MCF 10A (cell line): ENCODE data around the gene ADGRA3. TPM values are rescaled to one million over a fixed set of nuclear protein-coding genes. Genes with fewer than 3 reads are reported as not detected.

Experiments used
- Bru-seq: library from RNA; stranded (reverse); fragments of 400-500 nt; gene quantifications from one replicate; lab custom pipeline; 2021; lab: Mats Ljungman, UMichigan
- BruChase-seq, 2 experiments: library from RNA; stranded (reverse); fragments of 400-500 nt; gene quantifications; one replicate each; lab custom pipeline; 2021; lab: Mats Ljungman, UMichigan
- BruUV-seq: library from RNA; stranded (reverse); fragments of 400-500 nt; replicated peaks from 2 replicates; lab custom pipeline; 2021; lab: Mats Ljungman, UMichigan
- CTCF ChIA-PET: fragments of 300-600 bp; sonication (Branson Sonifier 250); formaldehyde crosslinking; extraction: SDS; loops from one replicate; lab custom pipeline; 2021; ENCODE audit warnings: antibody characterized with exemption, inconsistent platforms; lab: Yijun Ruan, JAX
- POLR2A ChIA-PET: fragments of 300-600, 350-650 bp; sonication (Branson Sonifier 250); formaldehyde crosslinking; extraction: SDS; loops from one replicate; lab custom pipeline; 2020; ENCODE audit warnings: antibody characterized with exemption, inconsistent platforms; lab: Yijun Ruan, JAX
- DNase-seq: peaks from one replicate; pipeline ENCODE4 v3.0.0-alpha.2; 2018; ENCODE audit not compliant: unreplicated experiment
- H3K27ac Mint-ChIP-seq: one replicate; pipeline ENCODE4 v1.8.0; 2022; ENCODE audit warnings: mild to moderate bottlenecking, low read depth, mixed read lengths; ENCODE audit not compliant: unreplicated experiment
- H3K27me3 Mint-ChIP-seq: one replicate; pipeline ENCODE4 v1.8.0; 2022; ENCODE audit warnings: mixed read lengths; ENCODE audit not compliant: insufficient read depth, unreplicated experiment
- H3K36me3 Mint-ChIP-seq: one replicate; pipeline ENCODE4 v1.8.0; 2022; ENCODE audit warnings: mild to moderate bottlenecking, moderate library complexity, mixed read lengths; ENCODE audit not compliant: insufficient read depth, unreplicated experiment
- H3K4me1 Mint-ChIP-seq: one replicate; pipeline ENCODE4 v1.8.0; 2022; ENCODE audit warnings: mixed read lengths; ENCODE audit not compliant: insufficient read depth, unreplicated experiment
- H3K4me3 Mint-ChIP-seq: one replicate; pipeline ENCODE4 v1.8.0; 2022; ENCODE audit warnings: mild to moderate bottlenecking, moderate library complexity, mixed read lengths; ENCODE audit not compliant: unreplicated experiment
- H3K9me3 Mint-ChIP-seq: one replicate; pipeline ENCODE4 v1.8.0; 2022; ENCODE audit warnings: mixed read lengths; ENCODE audit not compliant: unreplicated experiment
- intact Hi-C: fragments of 100-400 bp; cut with micrococcal nuclease; formaldehyde crosslinking; loops from 2 replicates; pipeline ENCODE4 v1.14.1; 2022
- long read RNA-seq: library from polyadenylated mRNA; stranded (forward); transcript quantifications from one replicate; pipeline ENCODE4 v2.0.0, GENCODE V29; 2022
- total RNA-seq: library from RNA; stranded (reverse); gene quantifications from 2 replicates; pipeline ENCODE4 v1.2.3, GENCODE V29; 2022
- TF ChIP-seq, protein P1 (sequence below): fragments of 200-600 bp; IDR thresholded peaks from one replicate; pipeline ENCODE4 v1.8.0; 2022; ENCODE audit warnings: antibody characterized with exemption, mild to moderate bottlenecking; ENCODE audit not compliant: unreplicated experiment

The ADGRA3 gene, protein sequence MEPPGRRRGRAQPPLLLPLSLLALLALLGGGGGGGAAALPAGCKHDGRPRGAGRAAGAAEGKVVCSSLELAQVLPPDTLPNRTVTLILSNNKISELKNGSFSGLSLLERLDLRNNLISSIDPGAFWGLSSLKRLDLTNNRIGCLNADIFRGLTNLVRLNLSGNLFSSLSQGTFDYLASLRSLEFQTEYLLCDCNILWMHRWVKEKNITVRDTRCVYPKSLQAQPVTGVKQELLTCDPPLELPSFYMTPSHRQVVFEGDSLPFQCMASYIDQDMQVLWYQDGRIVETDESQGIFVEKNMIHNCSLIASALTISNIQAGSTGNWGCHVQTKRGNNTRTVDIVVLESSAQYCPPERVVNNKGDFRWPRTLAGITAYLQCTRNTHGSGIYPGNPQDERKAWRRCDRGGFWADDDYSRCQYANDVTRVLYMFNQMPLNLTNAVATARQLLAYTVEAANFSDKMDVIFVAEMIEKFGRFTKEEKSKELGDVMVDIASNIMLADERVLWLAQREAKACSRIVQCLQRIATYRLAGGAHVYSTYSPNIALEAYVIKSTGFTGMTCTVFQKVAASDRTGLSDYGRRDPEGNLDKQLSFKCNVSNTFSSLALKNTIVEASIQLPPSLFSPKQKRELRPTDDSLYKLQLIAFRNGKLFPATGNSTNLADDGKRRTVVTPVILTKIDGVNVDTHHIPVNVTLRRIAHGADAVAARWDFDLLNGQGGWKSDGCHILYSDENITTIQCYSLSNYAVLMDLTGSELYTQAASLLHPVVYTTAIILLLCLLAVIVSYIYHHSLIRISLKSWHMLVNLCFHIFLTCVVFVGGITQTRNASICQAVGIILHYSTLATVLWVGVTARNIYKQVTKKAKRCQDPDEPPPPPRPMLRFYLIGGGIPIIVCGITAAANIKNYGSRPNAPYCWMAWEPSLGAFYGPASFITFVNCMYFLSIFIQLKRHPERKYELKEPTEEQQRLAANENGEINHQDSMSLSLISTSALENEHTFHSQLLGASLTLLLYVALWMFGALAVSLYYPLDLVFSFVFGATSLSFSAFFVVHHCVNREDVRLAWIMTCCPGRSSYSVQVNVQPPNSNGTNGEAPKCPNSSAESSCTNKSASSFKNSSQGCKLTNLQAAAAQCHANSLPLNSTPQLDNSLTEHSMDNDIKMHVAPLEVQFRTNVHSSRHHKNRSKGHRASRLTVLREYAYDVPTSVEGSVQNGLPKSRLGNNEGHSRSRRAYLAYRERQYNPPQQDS (N-terminal part only)
- total RNA-seq (25.2 and 27.3 TPM in 2 replicates), Bru-seq, nascent RNA (percentile 77 among the genes with signal in this experiment), BruChase-seq, experiment 1, labeled RNA remaining after a 6-hour chase (percentile 70 among the genes with signal in this experiment), BruChase-seq, experiment 2, labeled RNA remaining after a 2-hour chase (percentile 72 among the genes with signal in this experiment)
- long read RNA-seq, full-length matches to known transcripts, result 45 of 70 reads
- long read RNA-seq, partial matches to known transcripts, result 4 of 70 reads
- long read RNA-seq, other reads (novel, unspliced or antisense), result 21 of 70 reads

DNA sequence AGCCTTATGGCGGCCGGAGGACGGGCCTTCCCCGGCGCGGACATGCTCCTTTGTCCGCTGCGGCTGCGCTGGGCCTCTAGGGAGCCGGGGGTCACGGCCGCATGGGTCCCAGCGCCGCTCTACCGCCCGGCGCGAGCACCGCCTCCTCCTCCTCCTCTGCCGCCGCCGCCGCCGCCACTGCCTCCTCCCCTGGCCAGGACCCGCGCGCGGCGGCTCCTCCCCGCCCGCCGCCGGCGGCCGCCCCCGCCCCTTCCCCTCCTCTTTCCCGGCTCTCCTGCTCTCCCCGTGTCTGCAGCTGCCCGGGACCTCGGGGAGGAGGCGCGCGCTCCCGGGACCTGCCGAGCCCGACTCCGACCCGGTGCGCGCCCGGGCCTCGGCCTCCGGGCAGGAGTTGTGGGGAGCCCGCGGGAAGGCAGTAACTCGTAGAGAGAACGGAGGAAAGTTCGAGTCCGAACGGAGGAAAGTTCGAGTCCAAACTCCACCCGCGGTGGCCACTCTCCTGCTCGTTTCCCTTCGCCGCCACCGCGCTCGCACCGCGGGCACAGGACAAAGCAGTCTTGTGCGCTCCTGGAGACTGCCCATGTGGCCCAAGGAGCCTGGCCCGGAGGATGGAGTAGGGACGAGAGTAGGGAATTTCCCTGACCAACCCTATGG is at the start of gene ADGRA3:
ADGRA3 (minus strand) TSS at position 179 of the 654 bp plus-strand sequence. CDS start 282 bp downstream, outside the sequence.
- peaks cover 13% of the 10 kb centered on the region for H3K4me1 Mint-ChIP-seq
- CTCF ChIA-PET, result interaction anchor here (0.6 to 1.7 kb wide), 4 partner anchors 14 to 727 kb away, joined by 3 to 8 read pairs (median 4); no protein-coding TSS in a partner anchor
- peak; percentile 74 for DNase-seq
- TF ChIP-seq, protein P1, sequence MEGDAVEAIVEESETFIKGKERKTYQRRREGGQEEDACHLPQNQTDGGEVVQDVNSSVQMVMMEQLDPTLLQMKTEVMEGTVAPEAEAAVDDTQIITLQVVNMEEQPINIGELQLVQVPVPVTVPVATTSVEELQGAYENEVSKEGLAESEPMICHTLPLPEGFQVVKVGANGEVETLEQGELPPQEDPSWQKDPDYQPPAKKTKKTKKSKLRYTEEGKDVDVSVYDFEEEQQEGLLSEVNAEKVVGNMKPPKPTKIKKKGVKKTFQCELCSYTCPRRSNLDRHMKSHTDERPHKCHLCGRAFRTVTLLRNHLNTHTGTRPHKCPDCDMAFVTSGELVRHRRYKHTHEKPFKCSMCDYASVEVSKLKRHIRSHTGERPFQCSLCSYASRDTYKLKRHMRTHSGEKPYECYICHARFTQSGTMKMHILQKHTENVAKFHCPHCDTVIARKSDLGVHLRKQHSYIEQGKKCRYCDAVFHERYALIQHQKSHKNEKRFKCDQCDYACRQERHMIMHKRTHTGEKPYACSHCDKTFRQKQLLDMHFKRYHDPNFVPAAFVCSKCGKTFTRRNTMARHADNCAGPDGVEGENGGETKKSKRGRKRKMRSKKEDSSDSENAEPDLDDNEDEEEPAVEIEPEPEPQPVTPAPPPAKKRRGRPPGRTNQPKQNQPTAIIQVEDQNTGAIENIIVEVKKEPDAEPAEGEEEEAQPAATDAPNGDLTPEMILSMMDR, result peak; percentile 8
- intact Hi-C loops, result loop anchor here (2.0 to 5.0 kb wide), 6 partner anchors 15 to 171 kb away; no protein-coding TSS in a partner anchor
- H3K27ac Mint-ChIP-seq, result peak within 1 kb of the TSS; percentile 89
- peaks cover 4% of the 10 kb centered on the region for H3K36me3 Mint-ChIP-seq
- POLR2A ChIA-PET, result interaction anchor here (0.7 to 4.7 kb wide), 11 partner anchors 11 to 64 kb away, joined by 3 to 88 read pairs (median 15); no protein-coding TSS in a partner anchor
- H3K4me3 Mint-ChIP-seq, result peak within 1 kb of the TSS; percentile 89
- BruUV-seq, result no TSS peak
- H3K9me3 Mint-ChIP-seq, result no peaks in the 10 kb centered on the region
- H3K27me3 Mint-ChIP-seq, result no peaks in the 10 kb centered on the region

DNA sequence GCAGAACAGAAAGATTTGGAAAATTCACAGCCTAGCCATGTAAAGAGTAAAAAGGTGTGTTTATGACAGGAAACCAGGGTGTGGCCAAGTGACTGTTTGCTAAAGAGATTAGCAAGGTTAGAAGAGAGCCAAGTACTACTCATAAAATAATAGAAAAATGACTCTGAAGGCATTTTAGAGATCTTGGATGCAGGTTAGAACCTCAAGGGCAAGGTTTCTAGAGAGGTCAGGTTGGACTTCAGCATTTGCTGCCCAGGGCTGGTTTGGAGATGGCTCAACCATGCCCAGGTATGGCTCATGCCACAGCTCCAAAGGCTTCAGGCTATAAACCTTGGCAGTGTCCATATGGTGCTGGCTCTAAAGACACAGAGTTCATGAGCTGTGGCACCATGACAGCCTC is 40.6 kb upstream of the ADGRA3 start:
- CTCF ChIA-PET, result interaction anchor here (0.6 kb wide), 2 partner anchors 19 to 38 kb away, joined by 3 read pairs; no protein-coding TSS in a partner anchor
- TF ChIP-seq, protein P1, result no peak
- no TSS peak for BruUV-seq
- H3K27ac Mint-ChIP-seq, result no peak overlapping the region
- H3K27me3 Mint-ChIP-seq, result no peaks in the 10 kb centered on the region
- H3K4me1 Mint-ChIP-seq, result no peaks in the 10 kb centered on the region
- H3K9me3 Mint-ChIP-seq, result no peaks in the 10 kb centered on the region
- intact Hi-C loops, result no loop called here
- no peak overlapping the region for H3K4me3 Mint-ChIP-seq
- POLR2A ChIA-PET, result no interaction called here
- no peak for DNase-seq
- no peaks in the 10 kb centered on the region for H3K36me3 Mint-ChIP-seq

DNA sequence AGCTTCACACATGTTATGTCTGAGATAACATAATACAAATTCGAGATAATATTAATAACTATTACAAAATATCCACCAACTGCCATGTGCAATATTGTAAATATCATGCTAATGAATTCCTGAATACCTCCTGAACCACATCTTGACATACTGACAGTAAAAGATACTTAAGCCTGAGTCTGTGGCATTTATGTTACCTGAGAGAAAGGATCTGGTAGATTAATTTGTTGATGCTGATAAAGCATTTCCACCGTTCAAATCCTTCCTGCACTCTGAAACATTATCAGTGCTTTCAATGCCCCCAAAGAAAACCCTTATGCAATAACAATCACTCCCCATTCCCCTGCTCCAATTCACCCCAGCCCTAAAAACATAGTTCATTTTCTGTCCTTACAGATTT is 38.8 kb upstream of the ADGRA3 start:
- ChIA-PET CTCF (no interaction called here), POLR2A (no interaction called here)
- Mint-ChIP-seq H3K9me3 (no peaks in the 10 kb centered on the region), H3K4me1 (no peaks in the 10 kb centered on the region), H3K4me3 (no peak overlapping the region), H3K36me3 (no peaks in the 10 kb centered on the region), H3K27me3 (no peaks in the 10 kb centered on the region), H3K27ac (no peak overlapping the region)
- TF ChIP-seq, protein P1, result no peak
- intact Hi-C loops, result no loop called here
- no TSS peak for BruUV-seq
- DNase-seq, result no peak
